ENCODE measurements around the gene NDRG3.

NDRG3 gene

GRCh38 chr20:36745927-36746659, at the start of gene NDRG3:
NDRG3 (minus strand) TSS chr20:36746090; CDS start chr20:36721735, 24,355 bp downstream.
- DNase-seq, result peak; percentile 95

GRCh38 chr20:36794116-36794474, 48.2 kb upstream of the NDRG3 start:
- DNase-seq, result no peak

- DNase-seq, result no peak
These were observed 47.6 kb upstream of the NDRG3 start for GRCh38 chr20:36793294-36794115.

- peak; percentile 40 for DNase-seq
These were observed 46.5 kb upstream of the NDRG3 start for GRCh38 chr20:36792422-36792821.

GRCh38 chr20:36791862-36792261, 46.0 kb upstream of the NDRG3 start:
- no peak for DNase-seq

GRCh38 chr20:36786663-36787062, 40.8 kb upstream of the NDRG3 start:
- no peak for DNase-seq

- DNase-seq, result no peak
These were observed 40.4 kb upstream of the NDRG3 start for GRCh38 chr20:36786246-36786645.

GRCh38 chr20:36785308-36785707, 39.4 kb upstream of the NDRG3 start:
- no peak for DNase-seq

- DNase-seq, result no peak
These were observed 39.0 kb upstream of the NDRG3 start for GRCh38 chr20:36784900-36785299.

GRCh38 chr20:36784116-36784515, 38.2 kb upstream of the NDRG3 start:
- DNase-seq, result no peak

- no peak for DNase-seq
These were observed 33.8 kb upstream of the NDRG3 start for GRCh38 chr20:36779656-36780025.

- DNase-seq, result no peak
These were observed 33.2 kb upstream of the NDRG3 start for GRCh38 chr20:36778831-36779655.

- DNase-seq, result no peak
These were observed 31.7 kb upstream of the NDRG3 start for GRCh38 chr20:36777576-36777975.

- no peak for DNase-seq
These were observed 31.3 kb upstream of the NDRG3 start for GRCh38 chr20:36777167-36777566.

- no peak for DNase-seq
These were observed 29.9 kb upstream of the NDRG3 start for GRCh38 chr20:36775826-36776225.

- no peak for DNase-seq
These were observed 29.3 kb upstream of the NDRG3 start for GRCh38 chr20:36775196-36775595.

GRCh38 chr20:36773597-36774390, 27.9 kb upstream of the NDRG3 start, which contains the start of gene DSN1:
DSN1 (minus strand) TSS chr20:36773763; CDS start chr20:36771458, 2,305 bp downstream.
- peak; percentile 97 for DNase-seq

- DNase-seq, result no peak
These were observed 27.3 kb upstream of the NDRG3 start for GRCh38 chr20:36773107-36773596.

GRCh38 chr20:36770680-36771079, 24.8 kb upstream of the NDRG3 start:
- no peak for DNase-seq

GRCh38 chr20:36768768-36769430, 23.0 kb upstream of the NDRG3 start:
- DNase-seq, result no peak

GRCh38 chr20:36761125-36761524, 15.2 kb upstream of the NDRG3 start:
- DNase-seq, result no peak

- DNase-seq, result no peak
These were observed 14.8 kb upstream of the NDRG3 start for GRCh38 chr20:36760647-36761046.
